ENCODE results near the gene GRIP2. TPM values are rescaled to one million over a fixed set of nuclear protein-coding genes. Genes with fewer than 3 reads are reported as not detected.

The GRIP2 gene
- total RNA-seq, 1 experiment from 2014 or later: not detected

- DNase-seq: no peak
- no TSS peak for BruUV-seq (replicated peaks)
- no peak overlapping the region for H3K4me3 Mint-ChIP-seq (ENCODE audit: low read depth, unreplicated experiment)
- H3K27me3 Mint-ChIP-seq (ENCODE audit: unreplicated experiment): no peaks in the 10 kb centered on the region
- H3K9me3 Mint-ChIP-seq (ENCODE audit: low read depth, unreplicated experiment): no peaks in the 10 kb centered on the region
- CTCF ChIA-PET: no interaction called here
- H3K4me1 Mint-ChIP-seq (ENCODE audit: low read depth, unreplicated experiment): peaks cover 45% of the 10 kb centered on the region
- H3K27ac Mint-ChIP-seq (ENCODE audit: unreplicated experiment): no peak overlapping the region
- H3K36me3 Mint-ChIP-seq (ENCODE audit: insufficient read depth, unreplicated experiment): peaks cover 58% of the 10 kb centered on the region
- intact Hi-C loops (cut with micrococcal nuclease; ENCODE audit: unreplicated experiment): no loop called here
- no peak for TF ChIP-seq CTCF (IDR thresholded peaks at IDR 0.05; ENCODE audit: unreplicated experiment)
Measured at GRCh38 chr3:14450506-14450905, 89.6 kb downstream of the GRIP2 start.

DNA sequence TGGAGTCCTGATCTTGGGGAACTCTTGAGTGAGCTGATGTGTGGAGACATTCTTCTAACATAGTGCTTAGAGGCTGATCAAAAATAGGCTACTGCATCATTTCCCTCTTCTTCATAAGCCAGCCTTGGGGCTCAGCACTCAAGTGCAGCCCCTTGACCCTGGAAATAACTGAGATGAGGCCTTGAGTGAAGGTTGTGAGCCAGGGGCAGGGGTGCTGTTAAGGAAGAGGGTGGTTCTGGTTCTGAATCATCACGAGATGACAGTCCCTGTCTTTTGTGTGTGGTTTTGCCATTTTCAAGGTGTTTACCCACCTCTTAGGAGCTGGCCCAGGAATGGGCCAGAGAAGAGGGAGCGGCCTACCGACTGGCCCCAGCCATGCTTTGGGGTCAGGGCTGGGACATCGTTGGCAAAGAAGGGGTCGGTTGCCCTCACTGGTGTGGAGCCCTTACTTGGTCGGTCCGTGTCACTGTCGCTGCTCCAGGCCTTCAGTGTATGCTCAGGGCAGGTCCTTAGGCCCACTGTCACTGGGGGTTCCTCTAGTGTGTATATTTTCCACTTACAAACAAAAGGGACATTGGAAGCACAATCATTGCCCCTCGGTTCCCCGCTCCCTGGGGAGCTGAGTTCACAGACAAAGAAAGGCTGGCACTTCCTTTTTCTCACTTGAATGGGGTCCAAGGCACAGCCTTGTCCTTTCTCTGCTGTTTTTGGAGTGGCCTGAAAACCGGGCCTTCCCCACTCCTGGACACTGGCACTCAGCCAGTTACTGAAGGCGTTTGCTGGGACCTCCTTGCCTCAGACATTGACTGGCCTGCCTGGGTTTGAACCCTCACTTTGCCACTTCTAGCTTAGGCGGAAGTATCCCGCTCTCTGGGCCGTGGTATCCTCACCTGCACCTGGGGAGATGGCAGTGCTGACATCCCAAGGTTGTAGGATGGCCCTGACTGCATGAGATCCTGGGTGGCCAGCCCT is 91.1 kb downstream of the GRIP2 start:
- no peak for DNase-seq
- no TSS peak for BruUV-seq (replicated peaks)
- no peaks in the 10 kb centered on the region for H3K9me3 Mint-ChIP-seq (ENCODE audit: low read depth, unreplicated experiment)
- H3K4me1 Mint-ChIP-seq (ENCODE audit: low read depth, unreplicated experiment): peaks cover 34% of the 10 kb centered on the region
- H3K36me3 Mint-ChIP-seq (ENCODE audit: insufficient read depth, unreplicated experiment): peaks cover 62% of the 10 kb centered on the region
- CTCF ChIA-PET: no interaction called here
- intact Hi-C loops (cut with micrococcal nuclease; ENCODE audit: unreplicated experiment): no loop called here
- no peak overlapping the region for H3K4me3 Mint-ChIP-seq (ENCODE audit: low read depth, unreplicated experiment)
- H3K27ac Mint-ChIP-seq (ENCODE audit: unreplicated experiment): no peak overlapping the region
- TF ChIP-seq CTCF (IDR thresholded peaks at IDR 0.05; ENCODE audit: unreplicated experiment): no peak
- no peaks in the 10 kb centered on the region for H3K27me3 Mint-ChIP-seq (ENCODE audit: unreplicated experiment)

DNA sequence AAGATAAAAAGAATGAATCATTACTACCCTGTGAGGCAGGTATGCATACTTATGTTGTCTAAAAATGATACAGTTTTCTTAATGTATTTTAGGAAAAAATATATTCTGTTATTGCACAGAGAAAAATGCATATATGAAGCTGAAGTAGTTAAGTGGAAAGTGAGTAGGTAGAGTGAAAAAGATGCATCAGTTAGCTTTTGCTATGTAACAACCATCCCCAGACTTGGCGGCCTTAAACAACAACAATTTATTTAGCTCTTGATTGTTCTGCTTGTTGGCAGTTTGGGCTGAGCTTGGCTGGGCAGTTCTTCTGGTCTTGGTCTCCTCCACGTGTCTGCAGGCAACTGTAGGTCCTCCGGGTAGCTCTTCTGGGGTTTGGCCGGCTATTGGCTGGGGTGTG is 92.1 kb downstream of the GRIP2 start:
- CTCF ChIA-PET: interaction anchor here (0.6 kb wide), 1 partner anchor 60 kb away, joined by 3 read pairs; no protein-coding TSS in a partner anchor
- Mint-ChIP-seq H3K27ac (ENCODE audit: unreplicated experiment) (no peak overlapping the region), H3K4me1 (ENCODE audit: low read depth, unreplicated experiment) (peaks cover 24% of the 10 kb centered on the region), H3K4me3 (ENCODE audit: low read depth, unreplicated experiment) (no peak overlapping the region), H3K9me3 (ENCODE audit: low read depth, unreplicated experiment) (no peaks in the 10 kb centered on the region), H3K27me3 (ENCODE audit: unreplicated experiment) (no peaks in the 10 kb centered on the region), H3K36me3 (ENCODE audit: insufficient read depth, unreplicated experiment) (peaks cover 54% of the 10 kb centered on the region)
- intact Hi-C loops (cut with micrococcal nuclease; ENCODE audit: unreplicated experiment): no loop called here
- DNase-seq: no peak
- TF ChIP-seq CTCF (IDR thresholded peaks at IDR 0.05; ENCODE audit: unreplicated experiment): no peak
- BruUV-seq (replicated peaks): no TSS peak

GRCh38 chr3:14446988-14447570 is 93.1 kb downstream of the GRIP2 start:
- DNase-seq: no peak
- Mint-ChIP-seq H3K4me3 (ENCODE audit: low read depth, unreplicated experiment) (no peak overlapping the region), H3K36me3 (ENCODE audit: insufficient read depth, unreplicated experiment) (peaks cover 44% of the 10 kb centered on the region), H3K27ac (ENCODE audit: unreplicated experiment) (no peak overlapping the region), H3K27me3 (ENCODE audit: unreplicated experiment) (no peaks in the 10 kb centered on the region), H3K9me3 (ENCODE audit: low read depth, unreplicated experiment) (no peaks in the 10 kb centered on the region), H3K4me1 (ENCODE audit: low read depth, unreplicated experiment) (peaks cover 14% of the 10 kb centered on the region)
- BruUV-seq (replicated peaks): no TSS peak
- CTCF ChIA-PET: no interaction called here
- TF ChIP-seq CTCF (IDR thresholded peaks at IDR 0.05; ENCODE audit: unreplicated experiment): no peak
- intact Hi-C loops (cut with micrococcal nuclease; ENCODE audit: unreplicated experiment): no loop called here

Measured in Calu3 (cell line).